HG02759 (cell line): ENCODE results near the gene PPM1B.
"Not testable (repeated sequence)": the region's sequence is repeated elsewhere in the genome, so short reads cannot be mapped to it uniquely, and the experiment has no call there.

ENCODE experiments used
- ATAC-seq: cut with Tn5 transposase; IDR thresholded peaks from one replicate; pipeline ENCODE4 v1.9.1; 2021; ENCODE audit warnings: mild to moderate bottlenecking, moderate library complexity; ENCODE audit not compliant: unreplicated experiment

Gene PPM1B

DNA sequence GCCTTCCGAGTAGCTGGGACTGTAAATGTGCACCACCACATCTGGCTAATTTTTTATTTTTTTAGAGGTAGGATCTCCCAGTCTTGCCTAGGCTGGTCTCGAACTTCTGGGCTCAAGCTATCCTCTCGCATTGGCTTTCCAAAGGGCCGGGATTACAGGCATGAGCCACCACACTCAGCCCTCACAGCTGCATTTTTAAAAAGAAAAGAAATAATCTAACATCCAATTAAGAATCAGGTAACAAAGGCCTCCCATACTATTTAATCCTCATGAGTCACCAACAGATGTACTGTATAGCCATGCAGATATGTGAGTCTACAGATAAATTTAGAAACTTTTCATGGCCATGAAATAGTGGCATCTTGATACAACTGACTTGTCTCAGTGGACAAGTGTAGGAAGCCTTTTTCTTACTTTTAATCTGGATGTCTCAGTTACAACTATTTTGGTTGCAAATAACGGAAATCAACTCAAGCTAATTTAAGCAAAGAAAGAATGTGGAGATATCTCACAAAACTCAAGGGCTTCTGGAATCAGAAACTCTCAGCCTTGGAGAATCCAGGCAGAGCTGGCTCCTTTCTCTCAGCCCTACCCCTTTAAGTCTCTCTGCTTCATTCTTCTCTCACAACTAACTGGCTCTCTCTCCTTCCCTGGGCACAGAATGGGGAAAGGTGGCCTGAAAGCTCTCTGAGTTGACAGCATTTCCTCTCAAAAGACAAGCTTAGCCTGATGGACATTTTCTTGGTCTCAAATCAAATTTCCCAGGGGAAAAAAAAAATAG, 12.8 kb upstream of the PPM1B start:
- no peak for ATAC-seq

DNA sequence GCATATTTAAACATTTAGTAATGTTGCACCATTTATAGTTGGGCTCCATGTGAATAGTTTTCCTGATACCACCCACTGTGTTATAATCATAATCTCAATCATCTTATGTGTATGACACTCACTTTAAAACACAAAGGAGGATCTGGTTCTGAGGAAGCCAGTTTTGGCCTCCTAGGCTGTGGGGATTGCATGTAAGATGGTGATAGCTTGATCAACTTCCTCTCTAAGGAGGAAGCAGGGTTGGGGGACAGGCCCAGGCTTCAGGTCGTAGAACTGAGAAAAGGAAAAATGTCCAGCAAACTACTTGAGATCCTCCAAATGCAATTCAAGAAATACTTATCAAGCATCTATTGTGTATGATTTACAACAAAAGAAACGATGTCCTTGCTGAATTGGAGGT, 4.9 kb upstream of the PPM1B start:
- ATAC-seq, result no peak

DNA sequence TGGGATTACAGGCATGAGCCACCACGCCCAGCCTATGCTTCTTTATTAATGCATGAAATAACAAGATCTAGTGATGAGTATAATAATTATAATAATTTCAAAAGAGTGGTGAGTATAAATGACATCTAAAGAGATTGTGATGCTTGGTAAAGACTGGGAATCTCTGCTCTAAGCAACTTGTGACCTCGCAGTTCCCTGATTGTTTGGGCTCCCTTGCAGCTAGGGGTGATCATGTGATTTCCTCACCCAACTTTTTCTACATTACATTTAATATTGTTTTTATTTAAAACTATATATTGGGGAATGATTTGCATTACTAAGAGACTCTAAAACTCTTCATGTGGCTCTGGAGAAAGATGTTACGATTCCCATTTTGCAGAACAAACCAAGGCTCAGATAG, 4.1 kb upstream of the PPM1B start:
- no peak for ATAC-seq

DNA sequence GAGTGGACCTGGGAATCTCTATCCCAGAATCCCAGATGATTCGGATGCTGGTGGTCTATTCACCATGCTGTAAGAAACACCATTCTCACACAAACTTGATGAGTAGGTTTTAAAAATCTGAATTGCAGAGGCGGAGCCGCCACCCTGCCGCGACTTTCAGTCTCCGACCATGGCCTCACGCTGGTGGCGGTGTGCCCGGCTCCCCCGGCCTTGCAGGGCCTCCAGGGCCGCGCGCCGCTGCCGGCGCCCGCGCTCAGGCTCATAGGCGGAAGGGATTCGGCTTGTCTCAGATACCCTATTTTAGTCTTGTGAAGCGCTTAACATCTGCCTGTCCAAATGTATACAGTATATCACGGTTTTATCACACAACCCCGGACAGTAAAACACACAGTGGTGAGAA, 2.6 kb upstream of the PPM1B start:
- no peak for ATAC-seq

DNA sequence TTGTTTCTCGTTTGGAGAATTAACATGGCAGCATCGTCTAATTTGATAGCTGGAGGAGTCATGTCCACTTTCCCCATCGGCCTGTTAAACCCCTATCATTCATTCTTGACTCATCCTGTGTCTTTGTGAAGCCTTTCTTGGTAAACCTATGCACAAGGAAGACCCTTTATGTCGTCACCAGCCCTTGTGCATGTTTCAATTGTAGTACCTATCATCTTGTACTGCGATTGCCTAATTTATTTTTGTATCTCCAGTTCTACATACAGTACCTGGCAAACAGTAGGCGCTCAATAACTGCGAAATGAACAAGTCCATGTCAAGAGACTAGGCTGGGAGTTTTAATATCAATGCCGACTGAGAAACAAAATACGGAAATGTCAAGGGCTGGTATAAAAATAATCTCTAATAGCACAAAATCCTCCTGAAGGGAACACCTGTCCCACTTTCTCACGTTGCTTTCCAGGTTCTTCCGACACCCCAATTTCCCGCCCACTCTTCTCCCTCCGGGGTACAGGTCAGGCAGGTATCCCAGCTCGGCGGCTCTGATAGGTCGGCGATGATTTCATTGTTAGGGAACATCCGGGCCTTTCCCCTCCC, 1.3 kb upstream of the PPM1B start:
- no peak for ATAC-seq

DNA sequence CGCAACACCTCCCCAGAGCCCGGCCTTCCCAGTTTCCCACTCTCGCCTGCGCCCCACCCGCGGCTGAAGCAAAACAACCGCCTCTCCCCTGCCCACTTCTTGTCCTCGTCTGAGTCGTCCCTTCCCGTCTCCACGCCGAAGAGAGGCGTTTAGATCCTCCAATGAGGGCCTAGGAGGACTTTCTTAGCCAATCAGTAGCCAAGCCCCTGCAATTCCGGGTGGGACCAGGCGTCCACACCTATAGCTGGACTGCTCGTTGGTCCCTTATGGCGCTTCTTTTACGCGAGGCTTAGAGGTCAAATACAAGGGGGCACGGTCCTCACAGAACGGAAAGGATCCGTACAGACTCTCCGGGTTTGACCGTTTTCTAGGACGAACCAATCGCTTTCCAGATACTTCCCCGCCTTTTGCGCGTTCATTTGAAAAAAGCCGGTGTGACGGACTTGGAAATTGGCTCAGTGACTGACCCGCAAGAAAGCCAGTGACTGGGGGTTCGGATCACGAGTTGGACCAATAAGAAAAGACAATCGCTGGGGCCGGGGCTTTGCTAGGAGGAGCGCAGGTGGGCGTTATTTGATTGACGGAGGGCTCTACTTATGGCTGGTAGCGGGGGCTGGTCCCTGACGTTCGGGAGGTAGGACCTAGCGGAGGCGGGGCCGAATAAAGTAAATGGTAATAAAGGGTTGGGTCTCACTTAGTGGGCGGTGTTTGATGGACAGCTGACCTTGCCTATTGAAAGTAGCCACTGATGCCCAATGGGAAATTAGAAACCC, 581 bp upstream of the PPM1B start:
- peak; percentile 81 for ATAC-seq

DNA sequence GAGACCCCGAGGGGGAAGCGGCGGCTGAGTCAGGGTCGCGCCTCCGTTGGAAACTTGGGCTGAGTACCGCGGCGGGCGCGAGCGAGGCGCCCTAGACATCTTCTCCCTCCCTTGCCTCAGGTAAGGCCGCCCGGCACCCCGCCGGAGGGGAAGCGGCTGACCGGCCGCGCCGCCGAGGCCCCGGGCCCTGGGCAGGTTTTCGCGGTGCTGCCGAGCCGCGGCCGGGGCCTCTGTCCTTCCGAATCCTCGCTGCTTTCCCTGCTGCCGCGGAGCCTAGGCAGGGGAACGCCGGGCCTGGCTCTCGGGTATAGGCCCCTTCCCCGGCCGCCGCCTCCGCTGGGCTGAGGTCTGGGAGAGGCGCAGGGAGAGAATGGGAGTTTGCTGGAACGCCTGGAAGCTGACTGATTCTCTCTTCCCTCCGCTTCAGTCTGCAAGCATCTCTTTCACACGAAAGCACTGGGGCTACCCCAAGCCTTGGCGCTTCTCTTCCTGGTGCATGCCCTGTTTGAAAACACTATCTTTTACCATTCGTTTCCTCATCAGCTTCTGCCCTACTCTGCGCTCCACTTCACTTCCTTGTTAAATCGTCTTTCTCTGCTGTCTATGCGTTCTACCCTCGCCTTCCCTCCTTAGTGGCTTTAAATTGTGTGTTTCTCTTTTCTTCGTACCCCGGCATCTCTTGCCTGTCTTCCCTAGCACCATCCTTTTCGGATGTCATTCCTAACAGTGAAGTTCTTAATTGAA, 652 bp downstream of the PPM1B start:
- peak; percentile 2 for ATAC-seq

DNA sequence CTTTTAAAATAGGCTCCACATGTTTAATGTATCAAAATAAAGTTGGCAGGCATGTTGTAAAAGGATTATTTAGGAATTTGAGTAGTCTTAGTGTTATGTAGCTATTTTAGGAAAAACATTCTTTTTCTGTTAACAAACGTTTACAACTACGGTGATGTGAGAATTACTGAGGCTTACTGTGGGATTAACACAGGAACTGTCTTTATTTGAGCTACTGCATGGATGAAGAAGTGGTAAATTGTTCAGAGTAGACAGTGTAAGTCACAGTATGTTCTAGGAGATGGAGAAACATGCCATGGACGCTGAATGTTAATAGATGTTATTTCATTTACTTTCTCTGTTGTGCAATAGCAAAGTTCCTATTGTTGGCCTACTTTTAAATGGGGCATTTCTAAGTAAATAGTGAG, 1.6 kb downstream of the PPM1B start:
- ATAC-seq, result no peak

DNA sequence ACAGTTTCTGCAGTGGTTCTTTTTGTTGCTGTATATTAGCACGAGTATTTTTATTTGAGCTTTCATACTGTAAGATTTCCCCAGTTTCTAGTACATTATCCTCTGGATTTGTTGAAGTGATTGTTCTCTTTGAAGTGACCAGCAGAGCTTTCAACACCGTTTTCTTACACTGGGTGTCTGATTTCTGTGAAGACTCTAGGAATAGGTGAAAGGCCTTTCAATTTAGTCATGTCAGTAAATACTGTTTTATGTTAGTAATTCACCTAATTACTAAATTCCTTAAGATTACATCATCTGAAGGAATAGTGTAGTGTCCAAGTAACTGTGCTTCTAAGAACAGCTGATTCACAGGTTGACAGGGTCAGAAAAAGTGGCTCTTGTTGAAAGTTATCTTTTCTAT, 2.3 kb downstream of the PPM1B start:
- no peak for ATAC-seq

DNA sequence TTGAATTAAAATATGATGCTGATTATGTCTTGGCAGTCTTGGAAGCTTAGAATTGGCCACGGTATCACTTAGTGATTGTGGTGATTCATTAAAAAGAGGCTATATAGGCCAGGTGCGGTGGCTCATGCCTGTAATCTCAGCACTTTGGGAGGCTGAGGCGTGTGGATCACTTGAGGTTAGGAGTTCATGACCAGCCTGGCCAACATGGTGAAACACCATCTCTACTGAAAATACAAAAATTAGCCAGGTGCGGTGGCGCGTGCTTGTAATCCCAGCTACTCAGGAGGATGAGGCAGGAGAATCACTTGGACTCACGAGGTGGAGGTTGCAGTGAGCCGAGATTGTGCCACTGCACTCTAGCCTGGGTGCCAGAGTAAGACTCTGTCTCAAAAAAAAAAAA, 2.8 kb downstream of the PPM1B start:
- not testable (repeated sequence) for ATAC-seq

DNA sequence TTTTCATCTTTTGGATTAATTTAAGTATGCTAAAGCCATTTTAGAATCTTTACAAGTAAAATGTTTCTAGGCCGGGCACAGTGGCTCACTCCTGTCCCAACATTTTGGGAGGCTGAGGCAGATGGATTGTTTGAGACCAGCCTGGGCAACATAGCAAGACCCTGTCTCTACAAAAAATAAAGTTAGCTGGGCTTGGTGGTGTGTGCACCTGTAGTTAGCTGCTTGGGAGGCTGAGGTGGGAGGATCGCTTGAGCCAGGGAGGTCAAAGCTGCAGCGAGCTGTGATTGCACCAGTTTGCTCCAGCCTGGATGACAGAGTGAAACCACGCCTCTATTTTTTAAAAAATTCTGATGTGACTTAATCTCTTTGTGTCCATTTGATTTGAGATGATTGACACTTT, 3.9 kb downstream of the PPM1B start:
- ATAC-seq, result no peak

DNA sequence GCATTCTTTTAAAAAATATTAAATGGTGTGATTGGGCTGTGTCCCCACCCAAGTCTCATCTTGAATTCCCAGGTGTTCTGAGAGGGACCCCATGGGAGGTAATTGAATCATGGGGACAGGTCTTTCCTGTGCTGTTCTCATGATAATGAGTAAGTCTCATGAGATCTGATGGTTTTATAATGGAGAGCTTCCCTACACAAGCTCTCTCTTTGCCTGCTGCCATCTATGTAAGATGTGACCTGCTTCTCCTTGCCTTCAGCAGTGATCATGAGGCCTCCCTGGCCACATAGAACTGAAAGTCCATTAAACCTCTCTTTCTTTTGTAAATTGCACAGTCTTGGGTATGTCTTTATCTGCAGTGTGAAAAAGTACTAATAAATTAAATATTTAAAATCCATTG, 10.3 kb downstream of the PPM1B start:
- no peak for ATAC-seq

DNA sequence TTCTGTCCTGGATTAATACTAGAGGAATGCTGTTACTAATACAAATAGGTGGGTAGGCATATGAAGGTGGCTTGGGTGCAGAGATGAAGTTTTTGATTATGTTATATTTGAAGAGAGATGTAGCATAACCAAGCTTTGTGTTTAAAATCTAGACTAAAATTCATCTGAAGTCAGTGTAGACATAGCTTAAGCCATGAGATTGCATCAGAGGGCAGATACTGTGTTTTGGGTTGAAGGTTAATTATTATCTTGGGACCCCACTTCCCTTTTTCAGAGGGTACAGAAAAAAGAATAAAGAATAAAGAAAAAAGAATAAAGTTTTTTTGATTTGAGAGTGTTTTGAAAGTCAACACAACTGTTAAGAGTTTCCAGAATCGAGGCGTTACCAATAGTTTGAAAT, 13.0 kb downstream of the PPM1B start:
- no peak for ATAC-seq

DNA sequence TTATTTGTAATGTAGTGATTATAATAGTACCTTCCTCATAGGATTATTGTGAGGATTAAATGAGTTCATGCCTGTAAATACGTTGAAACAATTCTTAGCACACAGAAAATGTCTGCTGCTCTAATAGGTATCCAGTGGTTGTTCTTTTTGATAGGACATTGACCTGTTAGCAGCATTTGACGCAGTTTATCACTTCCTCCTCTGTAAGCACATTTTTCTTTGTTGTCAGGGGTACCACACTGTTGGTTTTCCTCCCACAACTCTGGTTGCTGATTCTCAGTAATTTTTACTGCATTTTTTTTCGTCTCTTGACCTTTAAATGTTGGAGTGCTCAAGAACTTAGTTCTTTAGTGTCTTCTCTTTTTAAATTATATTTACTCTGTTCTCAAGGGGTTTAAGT, 15.4 kb downstream of the PPM1B start:
- no peak for ATAC-seq

DNA sequence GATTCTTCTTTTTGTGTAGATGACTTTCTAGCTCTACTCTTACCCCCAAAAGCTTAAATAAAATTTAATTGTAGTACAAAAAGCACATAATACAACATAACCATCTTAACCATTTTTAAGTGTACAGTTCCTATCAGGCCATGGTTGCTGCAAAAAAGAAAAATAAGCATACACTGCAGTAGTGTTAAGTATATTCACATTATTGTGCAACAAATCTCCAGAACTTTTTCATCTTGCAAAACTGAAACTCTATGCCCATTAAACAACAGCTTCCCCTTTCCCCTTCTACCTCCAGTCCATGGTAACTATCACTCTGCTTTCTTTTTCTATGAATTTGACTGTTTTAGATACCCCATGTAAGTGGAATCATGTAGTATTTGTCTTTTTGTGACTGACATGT, 18.1 kb downstream of the PPM1B start:
- ATAC-seq, result no peak

DNA sequence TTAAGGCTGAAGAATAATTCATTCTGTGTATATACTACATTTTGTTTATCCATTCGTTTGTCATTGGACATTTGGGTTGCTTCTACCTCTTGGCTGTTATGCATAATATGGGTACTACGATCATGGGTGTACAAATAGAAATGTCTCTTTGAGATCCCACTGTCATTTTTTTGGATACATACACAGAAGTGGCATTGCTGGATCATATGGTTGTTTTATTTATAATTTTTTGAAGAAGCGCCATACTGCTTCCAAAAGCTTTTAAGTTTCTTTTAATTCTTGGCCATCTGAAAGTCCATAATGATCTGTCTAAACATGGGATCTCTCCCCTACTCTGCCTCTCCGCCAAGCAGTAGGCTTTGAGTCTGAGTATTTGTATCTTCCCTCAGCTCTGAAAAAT, 18.6 kb downstream of the PPM1B start:
- no peak for ATAC-seq

DNA sequence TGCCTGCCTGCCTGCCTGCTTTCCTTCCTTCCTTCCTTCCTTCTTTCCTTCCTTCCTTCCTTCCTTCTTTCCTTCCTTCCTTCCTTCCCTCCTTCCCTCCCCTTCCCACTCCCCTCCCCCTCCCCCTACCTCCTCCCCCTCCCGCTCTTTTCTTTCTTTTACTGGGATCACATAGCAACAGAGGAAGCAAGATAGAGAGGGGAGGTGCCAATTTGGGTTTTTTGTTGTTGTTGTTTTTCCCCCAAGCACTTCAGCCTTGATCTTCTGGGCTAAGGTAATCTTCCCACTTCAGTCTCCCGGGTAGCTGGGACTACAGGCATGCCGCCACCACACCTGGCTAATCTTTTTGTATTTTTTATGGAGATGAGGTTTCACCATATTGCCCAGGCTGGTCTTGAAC, 20.0 kb downstream of the PPM1B start:
- ATAC-seq, result no peak

DNA sequence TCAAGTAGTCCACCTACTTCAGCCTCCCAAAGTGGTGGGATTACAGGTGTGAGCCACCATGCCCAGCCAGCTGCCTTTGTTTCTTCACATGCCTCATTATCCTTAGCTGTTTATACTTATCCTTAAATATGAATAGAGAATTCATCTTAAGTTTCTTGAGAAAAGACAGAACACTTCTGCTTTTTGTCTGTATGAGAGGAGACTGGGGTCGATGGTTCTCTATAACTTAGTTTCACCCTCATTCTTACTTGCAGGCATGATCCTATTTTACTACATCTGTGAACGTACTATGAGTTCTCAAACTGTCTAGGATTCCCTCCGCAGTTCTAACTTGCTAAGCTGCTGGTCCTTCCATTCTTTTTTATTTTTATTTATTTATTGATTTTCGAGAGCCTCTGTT, 20.4 kb downstream of the PPM1B start:
- ATAC-seq, result no peak

DNA sequence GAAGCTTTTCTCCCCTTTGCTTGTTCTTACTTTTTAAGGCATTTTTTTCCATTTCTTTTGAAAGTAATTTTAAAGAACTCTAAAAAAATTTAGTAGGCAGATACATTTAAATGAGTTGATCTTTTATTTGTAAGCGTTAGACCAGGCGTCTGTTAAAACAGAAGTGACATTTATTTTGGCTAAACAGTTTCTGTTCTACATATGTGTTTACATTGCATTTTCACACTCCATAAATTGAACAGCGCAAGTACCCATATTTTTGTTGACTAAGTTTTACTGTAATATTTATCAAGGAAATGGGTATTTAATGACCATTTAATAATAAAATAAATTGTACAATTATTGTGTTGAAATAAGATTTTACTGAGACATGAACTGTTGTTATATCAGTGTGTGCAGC, 21.9 kb downstream of the PPM1B start:
- ATAC-seq, result no peak

DNA sequence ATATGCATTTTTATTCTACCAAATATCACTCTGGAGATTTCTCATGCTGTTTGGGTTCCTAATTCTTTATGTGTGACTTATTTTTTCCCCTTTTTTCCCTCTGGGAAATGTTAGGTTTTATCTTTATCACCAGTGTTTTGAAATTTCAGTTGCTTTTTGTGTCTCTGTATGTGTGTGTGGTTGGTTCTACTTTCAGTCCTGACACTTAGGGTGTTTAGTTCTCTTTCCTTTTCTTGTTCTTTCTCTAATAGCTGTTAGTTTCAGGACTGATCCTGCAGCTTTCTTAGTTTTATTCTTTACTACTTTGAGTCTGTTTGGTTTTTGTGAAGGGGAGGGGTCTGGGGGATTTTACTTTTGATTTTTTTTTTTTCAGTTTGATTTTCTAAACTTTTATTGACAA, 23.1 kb downstream of the PPM1B start:
- ATAC-seq, result peak; percentile 88

DNA sequence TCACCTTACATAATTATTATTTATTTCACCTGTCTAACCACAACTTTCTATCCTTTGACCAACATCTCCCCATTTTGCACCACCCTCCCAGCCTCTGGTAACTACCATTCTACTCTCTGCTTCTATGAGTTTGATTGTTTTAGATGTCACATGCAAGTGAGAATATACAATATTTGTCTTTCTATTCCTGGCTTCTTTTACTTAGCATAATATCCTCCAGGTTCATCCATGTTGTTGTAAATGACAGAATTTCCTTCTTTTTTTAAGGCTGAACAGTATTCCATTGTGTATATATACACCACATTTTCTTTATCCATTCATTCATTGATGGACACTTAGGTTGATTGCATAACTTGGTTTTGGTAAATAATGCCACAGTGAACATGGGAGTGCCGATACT, 24.0 kb downstream of the PPM1B start:
- ATAC-seq, result no peak
